B cell (primary cell): ENCODE data around the gene PACRG.

Experiments
- CTCF ChIP-seq: fragments of 200-600 bp; IDR thresholded peaks from one replicate; pipeline ENCODE4 v1.8.0; 2022; ENCODE audit warnings: antibody characterized with exemption, mild to moderate bottlenecking
- EZH2 ChIP-seq: IDR thresholded peaks from 2 replicates; pipeline ENCODE4 v1.6.1; 2012; ENCODE audit warnings: borderline replicate concordance, low read depth, mild to moderate bottlenecking, moderate library complexity, low read length; ENCODE audit not compliant: insufficient read depth, poor library complexity, severe bottlenecking

GRCh38 chr6:163290545-163291274 is 562.9 kb downstream of the PACRG start:
- no peak for TF ChIP-seq CTCF
- TF ChIP-seq EZH2, result no peak
